ENCODE data around the gene TOX2.

Gene TOX2

GRCh38 chr20:43903953-43904826 is 10.5 kb upstream of the TOX2 start:
- H3K4me1 ChIP-seq (ENCODE audit: control insufficient read depth in 1 of 2, insufficient read depth in 2 of 2, low read length in 2 of 2) = peaks cover 0 to 5% of the 10 kb centered on the region in 2 donors
- H3K4me3 ChIP-seq (ENCODE audit: low read depth in 1 of 2, low read length in 2 of 2) = no peak overlapping the region
- H3K27me3 ChIP-seq (ENCODE audit: low read depth, low read length) = no peaks in the 10 kb centered on the region
- H3K27ac ChIP-seq (ENCODE audit: low read length) = no peak overlapping the region
- peaks cover 10 to 13% of the 10 kb centered on the region in 2 donors for H3K9me3 ChIP-seq (ENCODE audit: control insufficient read depth in 1 of 2, low read length in 2 of 2)
- H3K36me3 ChIP-seq (ENCODE audit: control insufficient read depth in 1 of 2, insufficient read depth in 2 of 2, low read length in 2 of 2) = no peaks in the 10 kb centered on the region

DNA sequence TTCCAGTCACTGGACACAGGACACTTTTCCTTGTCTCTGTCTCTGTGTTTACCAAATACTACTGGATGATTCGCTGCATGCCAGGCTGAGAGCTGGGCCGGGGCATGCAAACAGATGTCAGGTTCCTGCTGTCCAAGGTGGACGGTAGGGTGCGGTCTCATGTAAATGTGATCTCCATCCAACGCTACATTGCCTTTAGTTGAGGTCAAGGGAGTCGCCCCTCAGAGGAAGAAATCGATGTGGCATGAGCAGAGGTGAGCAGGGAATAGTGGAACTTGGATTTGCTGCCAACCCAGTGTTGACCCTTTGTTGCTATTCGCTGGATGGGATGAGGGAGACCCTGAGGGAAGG is 9.8 kb upstream of the TOX2 start:
- no peaks in the 10 kb centered on the region for H3K36me3 ChIP-seq (ENCODE audit: control insufficient read depth in 1 of 2, insufficient read depth in 2 of 2, low read length in 2 of 2)
- H3K27me3 ChIP-seq (ENCODE audit: low read depth, low read length) = no peaks in the 10 kb centered on the region
- no peak overlapping the region for H3K4me3 ChIP-seq (ENCODE audit: low read depth in 1 of 2, low read length in 2 of 2)
- no peak overlapping the region for H3K27ac ChIP-seq (ENCODE audit: low read length)
- peaks cover 0 to 2% of the 10 kb centered on the region in 2 donors for H3K4me1 ChIP-seq (ENCODE audit: control insufficient read depth in 1 of 2, insufficient read depth in 2 of 2, low read length in 2 of 2)
- peaks cover 10 to 13% of the 10 kb centered on the region in 2 donors for H3K9me3 ChIP-seq (ENCODE audit: control insufficient read depth in 1 of 2, low read length in 2 of 2)

DNA sequence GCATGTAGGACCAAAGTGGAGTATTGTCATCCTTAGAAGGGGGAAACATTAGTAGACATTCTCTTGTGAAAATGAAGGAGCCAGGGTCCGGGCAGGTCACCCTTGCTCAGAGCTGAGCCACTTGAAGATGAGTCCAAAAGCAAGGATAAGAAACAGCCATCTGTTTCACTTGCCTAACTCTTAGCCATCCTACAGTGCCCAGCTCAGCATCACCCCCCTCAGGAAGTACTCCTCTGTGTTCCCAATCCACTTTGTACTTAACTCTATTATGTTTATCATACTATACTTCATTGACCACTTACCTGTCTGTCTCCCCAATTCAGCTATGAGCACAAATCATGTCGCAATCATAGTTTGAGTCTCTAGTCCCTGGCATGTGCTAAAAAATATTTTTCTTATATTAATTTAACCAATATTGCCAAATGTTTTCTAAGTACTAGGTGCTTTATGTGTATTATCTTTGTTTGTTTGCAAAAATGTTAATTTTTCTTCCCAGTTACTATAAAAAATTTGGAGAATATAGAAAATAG is 8.1 kb upstream of the TOX2 start:
- Histone ChIP-seq H3K4me1 (ENCODE audit: control insufficient read depth in 1 of 2, insufficient read depth in 2 of 2, low read length in 2 of 2) (no peaks in the 10 kb centered on the region), H3K9me3 (ENCODE audit: control insufficient read depth in 1 of 2, low read length in 2 of 2) (peaks cover 5 to 18% of the 10 kb centered on the region in 2 donors), H3K36me3 (ENCODE audit: control insufficient read depth in 1 of 2, insufficient read depth in 2 of 2, low read length in 2 of 2) (no peaks in the 10 kb centered on the region), H3K27me3 (ENCODE audit: low read depth, low read length) (no peaks in the 10 kb centered on the region), H3K4me3 (ENCODE audit: low read depth in 1 of 2, low read length in 2 of 2) (no peak overlapping the region), H3K27ac (ENCODE audit: low read length) (no peak overlapping the region)

GRCh38 chr20:43909211-43909610 is 5.4 kb upstream of the TOX2 start:
- Histone ChIP-seq H3K9me3 (ENCODE audit: control insufficient read depth in 1 of 2, low read length in 2 of 2) (peaks cover 16 to 38% of the 10 kb centered on the region in 2 donors), H3K4me3 (ENCODE audit: low read depth in 1 of 2, low read length in 2 of 2) (no peak overlapping the region), H3K27ac (ENCODE audit: low read length) (no peak overlapping the region), H3K27me3 (ENCODE audit: low read depth, low read length) (peaks cover 8% of the 10 kb centered on the region), H3K4me1 (ENCODE audit: control insufficient read depth in 1 of 2, insufficient read depth in 2 of 2, low read length in 2 of 2) (peaks cover 0 to 3% of the 10 kb centered on the region in 2 donors), H3K36me3 (ENCODE audit: control insufficient read depth in 1 of 2, insufficient read depth in 2 of 2, low read length in 2 of 2) (no peaks in the 10 kb centered on the region)

DNA sequence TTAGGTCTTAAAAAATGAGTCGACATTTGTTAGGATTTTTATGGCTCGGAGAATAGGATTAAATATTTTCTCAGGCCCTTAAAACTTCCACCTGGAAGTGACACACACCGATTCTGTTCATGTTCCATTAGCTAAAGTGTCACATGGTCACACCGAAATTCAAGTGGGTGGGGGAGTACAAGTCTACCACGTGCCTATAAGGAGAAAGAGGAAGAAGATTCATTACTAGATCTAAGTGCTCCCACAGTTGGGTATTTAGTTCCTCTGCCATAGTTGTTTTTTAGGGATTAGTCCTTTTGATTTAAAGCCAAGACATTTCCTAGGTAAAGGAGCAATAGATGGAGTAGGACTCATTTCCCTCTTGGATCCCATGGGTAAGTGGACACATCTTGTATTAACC is 4.9 kb upstream of the TOX2 start:
- peaks cover 16 to 38% of the 10 kb centered on the region in 2 donors for H3K9me3 ChIP-seq (ENCODE audit: control insufficient read depth in 1 of 2, low read length in 2 of 2)
- no peak overlapping the region for H3K27ac ChIP-seq (ENCODE audit: low read length)
- no peak overlapping the region for H3K4me3 ChIP-seq (ENCODE audit: low read depth in 1 of 2, low read length in 2 of 2)
- H3K27me3 ChIP-seq (ENCODE audit: low read depth, low read length) = peaks cover 10% of the 10 kb centered on the region
- H3K4me1 ChIP-seq (ENCODE audit: control insufficient read depth in 1 of 2, insufficient read depth in 2 of 2, low read length in 2 of 2) = peaks cover 0 to 5% of the 10 kb centered on the region in 2 donors
- no peaks in the 10 kb centered on the region for H3K36me3 ChIP-seq (ENCODE audit: control insufficient read depth in 1 of 2, insufficient read depth in 2 of 2, low read length in 2 of 2)

GRCh38 chr20:43910564-43910963 is 4.1 kb upstream of the TOX2 start:
- H3K27ac ChIP-seq (ENCODE audit: low read length) = no peak overlapping the region
- peaks cover 16% of the 10 kb centered on the region for H3K27me3 ChIP-seq (ENCODE audit: low read depth, low read length)
- peaks cover 0 to 10% of the 10 kb centered on the region in 2 donors for H3K4me1 ChIP-seq (ENCODE audit: control insufficient read depth in 1 of 2, insufficient read depth in 2 of 2, low read length in 2 of 2)
- peaks cover 16 to 38% of the 10 kb centered on the region in 2 donors for H3K9me3 ChIP-seq (ENCODE audit: control insufficient read depth in 1 of 2, low read length in 2 of 2)
- no peaks in the 10 kb centered on the region for H3K36me3 ChIP-seq (ENCODE audit: control insufficient read depth in 1 of 2, insufficient read depth in 2 of 2, low read length in 2 of 2)
- H3K4me3 ChIP-seq (ENCODE audit: low read depth in 1 of 2, low read length in 2 of 2) = no peak overlapping the region

- Histone ChIP-seq H3K9me3 (ENCODE audit: control insufficient read depth in 1 of 2, low read length in 2 of 2) (peaks cover 16 to 38% of the 10 kb centered on the region in 2 donors), H3K27ac (ENCODE audit: low read length) (no peak overlapping the region), H3K4me3 (ENCODE audit: low read depth in 1 of 2, low read length in 2 of 2) (no peak overlapping the region), H3K4me1 (ENCODE audit: control insufficient read depth in 1 of 2, insufficient read depth in 2 of 2, low read length in 2 of 2) (peaks cover 0 to 15% of the 10 kb centered on the region in 2 donors), H3K27me3 (ENCODE audit: low read depth, low read length) (peaks cover 18% of the 10 kb centered on the region), H3K36me3 (ENCODE audit: control insufficient read depth in 1 of 2, insufficient read depth in 2 of 2, low read length in 2 of 2) (no peaks in the 10 kb centered on the region)
Measured at GRCh38 chr20:43911066-43911465, 3.6 kb upstream of the TOX2 start.

GRCh38 chr20:43913291-43914025 is 1.2 kb upstream of the TOX2 start:
- Histone ChIP-seq H3K36me3 (ENCODE audit: control insufficient read depth in 1 of 2, insufficient read depth in 2 of 2, low read length in 2 of 2) (no peaks in the 10 kb centered on the region), H3K27ac (ENCODE audit: low read length) (no peak overlapping the region), H3K4me1 (ENCODE audit: control insufficient read depth in 1 of 2, insufficient read depth in 2 of 2, low read length in 2 of 2) (peaks cover 0 to 19% of the 10 kb centered on the region in 2 donors), H3K27me3 (ENCODE audit: low read depth, low read length) (peaks cover 18% of the 10 kb centered on the region), H3K9me3 (ENCODE audit: control insufficient read depth in 1 of 2, low read length in 2 of 2) (peaks cover 12 to 34% of the 10 kb centered on the region in 2 donors), H3K4me3 (ENCODE audit: low read depth in 1 of 2, low read length in 2 of 2) (peak overlapping the region in 1 of 2 donors; percentile 50)

GRCh38 chr20:43915211-43916072 is 790 bp downstream of the TOX2 start:
- Histone ChIP-seq H3K4me1 (ENCODE audit: control insufficient read depth in 1 of 2, insufficient read depth in 2 of 2, low read length in 2 of 2) (peaks cover 0 to 19% of the 10 kb centered on the region in 2 donors), H3K27me3 (ENCODE audit: low read depth, low read length) (peaks cover 18% of the 10 kb centered on the region), H3K36me3 (ENCODE audit: control insufficient read depth in 1 of 2, insufficient read depth in 2 of 2, low read length in 2 of 2) (no peaks in the 10 kb centered on the region), H3K27ac (ENCODE audit: low read length) (no peak overlapping the region), H3K9me3 (ENCODE audit: control insufficient read depth in 1 of 2, low read length in 2 of 2) (peaks cover 10 to 27% of the 10 kb centered on the region in 2 donors), H3K4me3 (ENCODE audit: low read depth in 1 of 2, low read length in 2 of 2) (peak overlapping the region; percentile 39 to 53)

- Histone ChIP-seq H3K27ac (ENCODE audit: low read length) (no peak overlapping the region), H3K27me3 (ENCODE audit: low read depth, low read length) (peaks cover 18% of the 10 kb centered on the region), H3K4me3 (ENCODE audit: low read depth in 1 of 2, low read length in 2 of 2) (peak overlapping the region; percentile 39 to 53), H3K36me3 (ENCODE audit: control insufficient read depth in 1 of 2, insufficient read depth in 2 of 2, low read length in 2 of 2) (no peaks in the 10 kb centered on the region), H3K4me1 (ENCODE audit: control insufficient read depth in 1 of 2, insufficient read depth in 2 of 2, low read length in 2 of 2) (peaks cover 0 to 19% of the 10 kb centered on the region in 2 donors), H3K9me3 (ENCODE audit: control insufficient read depth in 1 of 2, low read length in 2 of 2) (peaks cover 10 to 22% of the 10 kb centered on the region in 2 donors)
Measured at GRCh38 chr20:43916073-43916880, 1.6 kb downstream of the TOX2 start.
